ENCODE results near the gene KRT17.
"Not testable (repeated sequence)": the region's sequence is repeated elsewhere in the genome, so short reads cannot be mapped to it uniquely, and the experiment has no call there.

The KRT17 gene

GRCh38 chr17:41583137-41584127 is 40.9 kb downstream of the KRT17 start:
- H4K91ac ChIP-seq (ENCODE audit: low read depth, low read length, poor library complexity), result no peak overlapping the region
- H3K23ac ChIP-seq (ENCODE audit: low read depth, low read length, poor library complexity), result peak overlapping the region; percentile 17

GRCh38 chr17:41582061-41582968 is 42.1 kb downstream of the KRT17 start:
- H3K4me3 ChIP-seq (ENCODE audit: low read length in 2 of 2); H3K18ac ChIP-seq (ENCODE audit: low read length); H4K91ac ChIP-seq (ENCODE audit: low read depth, low read length, poor library complexity); H2BK5ac ChIP-seq (ENCODE audit: low read length); H2BK15ac ChIP-seq (ENCODE audit: low read length); H2BK120ac ChIP-seq (ENCODE audit: low read depth, low read length); H3K27ac ChIP-seq (replicated peaks; ENCODE audit: low read length); H2AK5ac ChIP-seq (ENCODE audit: low read depth, low read length); H4K8ac ChIP-seq (ENCODE audit: low read depth, low read length); H2BK12ac ChIP-seq (ENCODE audit: low read length); H3K9ac ChIP-seq (ENCODE audit: low read depth, low read length, poor library complexity); H3K4me2 ChIP-seq (ENCODE audit: insufficient read depth, low read length, poor library complexity, severe bottlenecking); H3K4ac ChIP-seq (ENCODE audit: low read length); H3K79me1 ChIP-seq (ENCODE audit: low read depth, low read length); H3K23ac ChIP-seq (ENCODE audit: low read depth, low read length, poor library complexity); H2AFZ ChIP-seq (ENCODE audit: low read length); H3K9me3 ChIP-seq (replicated peaks in 1 of 2; ENCODE audit: control insufficient read depth in 2 of 2, insufficient read depth in 1 of 2, low read depth in 1 of 2, low read length in 2 of 2); H3K36me3 ChIP-seq (replicated peaks in 1 of 2; ENCODE audit: control insufficient read depth in 2 of 2, insufficient read depth in 2 of 2, low read length in 2 of 2); H3K27me3 ChIP-seq (ENCODE audit: control insufficient read depth in 3 of 3, insufficient read depth in 3 of 3, low read depth in 1 of 3, low read length in 3 of 3); DNase-seq (ENCODE audit: low spot score); H3K4me1 ChIP-seq (ENCODE audit: control insufficient read depth in 2 of 2, insufficient read depth in 1 of 2, low read depth in 1 of 2, low read length in 2 of 2); H3K14ac ChIP-seq (ENCODE audit: low read length): not testable (repeated sequence)
- WGBS, 2 donors (ENCODE audit: extremely low coverage in 2 of 2, insufficient read length in 2 of 2, insufficient replicate concordance in 1 of 2), result no CpG with 5 or more reads among the region's 13 CpGs

More at GRCh38 chr17:41583137-41584127, 40.9 kb downstream of the KRT17 start:
- no peak for DNase-seq (ENCODE audit: low spot score)
- no peak overlapping the region for H4K8ac ChIP-seq (ENCODE audit: low read depth, low read length)
- no peak overlapping the region for H3K4me3 ChIP-seq (ENCODE audit: low read length in 2 of 2)
- peaks cover 0 to 5% of the 10 kb centered on the region in 2 donors for H3K4me1 ChIP-seq (ENCODE audit: control insufficient read depth in 2 of 2, insufficient read depth in 1 of 2, low read depth in 1 of 2, low read length in 2 of 2)
- no peak overlapping the region for H3K4ac ChIP-seq (ENCODE audit: low read length)
- no peaks in the 10 kb centered on the region for H3K36me3 ChIP-seq (replicated peaks in 1 of 2; ENCODE audit: control insufficient read depth in 2 of 2, insufficient read depth in 2 of 2, low read length in 2 of 2)
- peak overlapping the region; percentile 63 for H3K14ac ChIP-seq (ENCODE audit: low read length)
- no peak overlapping the region for H2AK5ac ChIP-seq (ENCODE audit: low read depth, low read length)
- no peak overlapping the region for H3K27ac ChIP-seq (replicated peaks; ENCODE audit: low read length)
- H3K79me1 ChIP-seq (ENCODE audit: low read depth, low read length), result peaks cover 2% of the 10 kb centered on the region
- H3K9ac ChIP-seq (ENCODE audit: low read depth, low read length, poor library complexity), result no peak overlapping the region
- no peaks in the 10 kb centered on the region for H3K9me3 ChIP-seq (replicated peaks in 1 of 2; ENCODE audit: control insufficient read depth in 2 of 2, insufficient read depth in 1 of 2, low read depth in 1 of 2, low read length in 2 of 2)
- no peak overlapping the region for H3K4me2 ChIP-seq (ENCODE audit: insufficient read depth, low read length, poor library complexity, severe bottlenecking)
- no peak overlapping the region for H2BK120ac ChIP-seq (ENCODE audit: low read depth, low read length)
- H3K18ac ChIP-seq (ENCODE audit: low read length), result no peak overlapping the region
- H2BK5ac ChIP-seq (ENCODE audit: low read length), result no peak overlapping the region
- no peaks in the 10 kb centered on the region for H3K27me3 ChIP-seq (ENCODE audit: control insufficient read depth in 3 of 3, insufficient read depth in 3 of 3, low read depth in 1 of 3, low read length in 3 of 3)
- WGBS, 2 donors (ENCODE audit: extremely low coverage in 2 of 2, insufficient read length in 2 of 2, insufficient replicate concordance in 1 of 2), result no CpG with 5 or more reads among the region's 33 CpGs
- H2BK15ac ChIP-seq (ENCODE audit: low read length), result no peak overlapping the region
- peak overlapping the region; percentile 65 for H2BK12ac ChIP-seq (ENCODE audit: low read length)
- H2AFZ ChIP-seq (ENCODE audit: low read length), result no peak overlapping the region

- Histone ChIP-seq H3K14ac (ENCODE audit: low read length) (no peak overlapping the region), H2BK5ac (ENCODE audit: low read length) (no peak overlapping the region), H3K9me3 (replicated peaks in 1 of 2; ENCODE audit: control insufficient read depth in 2 of 2, insufficient read depth in 1 of 2, low read depth in 1 of 2, low read length in 2 of 2) (no peaks in the 10 kb centered on the region), H2BK15ac (ENCODE audit: low read length) (no peak overlapping the region), H3K4me3 (ENCODE audit: low read length in 2 of 2) (no peak overlapping the region), H3K4me1 (ENCODE audit: control insufficient read depth in 2 of 2, insufficient read depth in 1 of 2, low read depth in 1 of 2, low read length in 2 of 2) (peaks cover 0 to 5% of the 10 kb centered on the region in 2 donors), H3K36me3 (replicated peaks in 1 of 2; ENCODE audit: control insufficient read depth in 2 of 2, insufficient read depth in 2 of 2, low read length in 2 of 2) (no peaks in the 10 kb centered on the region), H3K23ac (ENCODE audit: low read depth, low read length, poor library complexity) (no peak overlapping the region), H3K4me2 (ENCODE audit: insufficient read depth, low read length, poor library complexity, severe bottlenecking) (no peak overlapping the region), H4K8ac (ENCODE audit: low read depth, low read length) (no peak overlapping the region), H3K18ac (ENCODE audit: low read length) (no peak overlapping the region), H3K27ac (replicated peaks; ENCODE audit: low read length) (no peak overlapping the region), H2BK12ac (ENCODE audit: low read length) (no peak overlapping the region), H3K79me1 (ENCODE audit: low read depth, low read length) (no peaks in the 10 kb centered on the region), H3K27me3 (ENCODE audit: control insufficient read depth in 3 of 3, insufficient read depth in 3 of 3, low read depth in 1 of 3, low read length in 3 of 3) (no peaks in the 10 kb centered on the region), H4K91ac (ENCODE audit: low read depth, low read length, poor library complexity) (no peak overlapping the region), H2AK5ac (ENCODE audit: low read depth, low read length) (no peak overlapping the region), H3K4ac (ENCODE audit: low read length) (no peak overlapping the region), H2AFZ (ENCODE audit: low read length) (no peak overlapping the region), H2BK120ac (ENCODE audit: low read depth, low read length) (no peak overlapping the region), H3K9ac (ENCODE audit: low read depth, low read length, poor library complexity) (no peak overlapping the region)
- no peak for DNase-seq (ENCODE audit: low spot score)
- WGBS, 2 donors (ENCODE audit: extremely low coverage in 2 of 2, insufficient read length in 2 of 2, insufficient replicate concordance in 1 of 2), result no CpG with 5 or more reads among the region's 4 CpGs
These were observed 42.9 kb downstream of the KRT17 start for GRCh38 chr17:41581366-41582060.
